Neural cell (in vitro differentiated cells): ENCODE data around the gene CFAP299. TPM values are rescaled to one million over a fixed set of nuclear protein-coding genes. Genes with fewer than 3 reads are reported as not detected.
"Not testable (repeated sequence)": the region's sequence is repeated elsewhere in the genome, so short reads cannot be mapped to it uniquely, and the experiment has no call there.

Experiments
- H2AFZ ChIP-seq: fragments of 200-600, 300-800 bp; sonication (generic), shearing (Covaris generic); 2 replicates; pipeline ENCODE4 v1.6.0; 2014; ENCODE audit warnings: low read depth, mild to moderate bottlenecking, antibody characterized with exemption, low read length, moderate library complexity
- H3F3A ChIP-seq: fragments of 200-600 bp; shearing (Covaris generic); 2 replicates; pipeline ENCODE4 v1.6.1; 2016; ENCODE audit warnings: mild to moderate bottlenecking, moderate library complexity, mixed read lengths, antibody characterized with exemption, low read length; ENCODE audit not compliant: insufficient read depth, poor library complexity, severe bottlenecking
- H3K27ac ChIP-seq: fragments of 200-600, 300-800 bp; sonication (generic), shearing (Covaris generic); 2 replicates; pipeline ENCODE4 v1.5.1; 2014; ENCODE audit warnings: mild to moderate bottlenecking, low read length, moderate library complexity
- H3K27me3 ChIP-seq: fragments of 300-800, 200-600 bp; sonication (generic), shearing (Covaris generic); 2 replicates; pipeline ENCODE4 v1.6.0; 2014; ENCODE audit warnings: mild to moderate bottlenecking, low read depth, low read length, moderate library complexity; ENCODE audit not compliant: insufficient read depth
- H3K36me3 ChIP-seq: fragments of 300-800, 200-600 bp; sonication (generic), shearing (Covaris generic); 2 replicates; pipeline ENCODE4 v1.5.1; 2014; ENCODE audit warnings: mild to moderate bottlenecking, antibody characterized with exemption, low read length, moderate library complexity; ENCODE audit not compliant: insufficient read depth
- H3K4me2 ChIP-seq: fragments of 300-800, 200-600 bp; sonication (generic), shearing (Covaris generic); 2 replicates; pipeline ENCODE4 v1.6.0; 2014; ENCODE audit warnings: mild to moderate bottlenecking, low read length
- H3K4me3 ChIP-seq: fragments of 300-800, 200-600 bp; sonication (generic), shearing (Covaris generic); 2 replicates; pipeline ENCODE4 v1.5.1; 2014; ENCODE audit warnings: mild to moderate bottlenecking, low read length, moderate library complexity
- H3K79me2 ChIP-seq: fragments of 200-600 bp; shearing (Covaris generic); replicated peaks from 2 replicates; pipeline ENCODE4 v1.6.0; 2014; ENCODE audit warnings: mild to moderate bottlenecking, low read length, moderate library complexity; ENCODE audit not compliant: insufficient read depth
- H3K9ac ChIP-seq: fragments of 300-800, 200-600 bp; sonication (generic), shearing (Covaris generic); 2 replicates; pipeline ENCODE4 v1.6.1; 2016; ENCODE audit warnings: mild to moderate bottlenecking, low read length, mixed read lengths
- H3K9me2 ChIP-seq: fragments of 200-600 bp; shearing (Covaris generic); 2 replicates; pipeline ENCODE4 v1.6.1; 2016; ENCODE audit warnings: mild to moderate bottlenecking, low read length, mixed read lengths; ENCODE audit not compliant: insufficient read depth
- H3K9me3 ChIP-seq: fragments of 200-600, 300-800 bp; sonication (generic), shearing (Covaris generic); 2 replicates; pipeline ENCODE4 v1.6.1; 2016; ENCODE audit warnings: mild to moderate bottlenecking, mixed run types, low read length, moderate library complexity, mixed read lengths
- H4K20me1 ChIP-seq: fragments of 200-600 bp; shearing (Covaris generic); 2 replicates; pipeline ENCODE4 v1.6.1; 2016; ENCODE audit warnings: mild to moderate bottlenecking, mixed run types; ENCODE audit not compliant: insufficient read depth
- CTCF ChIP-seq: fragments of 450-650 bp; IDR thresholded peaks from 2 replicates; pipeline ENCODE4 v1.5.1; 2014; ENCODE audit warnings: antibody characterized with exemption, mild to moderate bottlenecking, moderate library complexity; ENCODE audit not compliant: poor library complexity, severe bottlenecking
- EP300 ChIP-seq: fragments of 450-650 bp; conservative IDR thresholded peaks from 2 replicates; pipeline ENCODE4 v1.6.1; 2014; ENCODE audit warnings: antibody characterized with exemption, mild to moderate bottlenecking, moderate library complexity; ENCODE audit not compliant: poor library complexity, severe bottlenecking
- EZH2 ChIP-seq: fragments of 200-600, 300-800 bp; shearing (Covaris generic), sonication (generic); IDR thresholded peaks from 2 replicates; pipeline ENCODE4 v1.6.1; 2014; ENCODE audit warnings: antibody characterized with exemption, low read length, borderline replicate concordance, mild to moderate bottlenecking; ENCODE audit not compliant: insufficient read depth, poor library complexity, severe bottlenecking
- MXI1 ChIP-seq: fragments of 450-650 bp; conservative IDR thresholded peaks from 2 replicates; pipeline ENCODE4 v1.6.1; 2014; ENCODE audit warnings: antibody characterized with exemption, mild to moderate bottlenecking; ENCODE audit not compliant: poor library complexity, severe bottlenecking
- POLR2AphosphoS5 ChIP-seq: IDR thresholded peaks from 2 replicates; pipeline ENCODE4 v1.6.1; 2012
- RAD21 ChIP-seq: fragments of 450-650 bp; conservative IDR thresholded peaks from 2 replicates; pipeline ENCODE4 v1.6.1; 2014; ENCODE audit warnings: antibody characterized with exemption, mild to moderate bottlenecking, moderate library complexity
- REST ChIP-seq: IDR thresholded peaks from 2 replicates; pipeline ENCODE4 v1.6.1; 2012; ENCODE audit warnings: borderline replicate concordance
- SMC3 ChIP-seq: fragments of 450-650 bp; conservative IDR thresholded peaks from 2 replicates; pipeline ENCODE4 v1.6.1; 2014; ENCODE audit warnings: antibody characterized with exemption, mild to moderate bottlenecking, moderate library complexity; ENCODE audit not compliant: poor library complexity
- TAF1 ChIP-seq: IDR thresholded peaks from 2 replicates; pipeline ENCODE4 v1.6.1; 2012; ENCODE audit warnings: low read depth
- polyA minus RNA-seq: library from RNA; depleted of rRNA, polyadenylated mRNA; stranded (reverse); fragments of >200 nt; gene quantifications from 2 replicates; pipeline ENCODE4 v1.2.3, GENCODE V29; 2014
- polyA plus RNA-seq: library from polyadenylated mRNA; depleted of rRNA; stranded (reverse); fragments of >200 nt; gene quantifications from 2 replicates; pipeline ENCODE4 v1.2.3, GENCODE V29; 2014

CFAP299 gene
- 0.90 TPM in 1 of 2 replicates, not detected in the other for polyA plus RNA-seq
- 1.5 and 4.4 TPM in 2 replicates for polyA minus RNA-seq

GRCh38 chr4:80335554-80336358, at the start of gene CFAP299:
Gene CFAP299, plus strand, starts transcription at chr4:80335730.
- Histone ChIP-seq H4K20me1 (no peaks in the 10 kb centered on the region), H3K9me2 (no peaks in the 10 kb centered on the region), H3K27ac (no peak within 1 kb of the TSS), H3K79me2 (no peaks in the 10 kb centered on the region), H2AFZ (peak within 1 kb of the TSS; percentile 16), H3K9ac (peak within 1 kb of the TSS; percentile 27), H3F3A (no peaks in the 10 kb centered on the region), H3K27me3 (peaks cover 21% of the 10 kb centered on the region), H3K4me2 (peak within 1 kb of the TSS; percentile 67), H3K9me3 (no peaks in the 10 kb centered on the region), H3K4me3 (peak within 1 kb of the TSS; percentile 83), H3K36me3 (no peaks in the 10 kb centered on the region)
- TF ChIP-seq EP300 (no peak), MXI1 (peak; percentile 68), CTCF (peak; percentile 71), RAD21 (peak; percentile 67), SMC3 (peak; percentile 79)

GRCh38 chr4:80286451-80286850, 49.1 kb upstream of the CFAP299 start:
- no peaks in the 10 kb centered on the region for H4K20me1 ChIP-seq
- H3K9me3 ChIP-seq: no peaks in the 10 kb centered on the region
- no peak overlapping the region for H3K4me3 ChIP-seq
- no peak overlapping the region for H3K9ac ChIP-seq
- H2AFZ ChIP-seq: no peak overlapping the region
- H3K27ac ChIP-seq: no peak overlapping the region
- H3K9me2 ChIP-seq: no peaks in the 10 kb centered on the region
- H3K36me3 ChIP-seq: no peaks in the 10 kb centered on the region
- TF ChIP-seq REST (no peak), SMC3 (no peak), CTCF (no peak), MXI1 (no peak), EP300 (no peak), POLR2AphosphoS5 (no peak), TAF1 (no peak), EZH2 (no peak), RAD21 (no peak)
- no peaks in the 10 kb centered on the region for H3K79me2 ChIP-seq
- no peaks in the 10 kb centered on the region for H3K27me3 ChIP-seq
- no peaks in the 10 kb centered on the region for H3F3A ChIP-seq
- H3K4me2 ChIP-seq: no peak overlapping the region

- not testable (repeated sequence) for H3F3A ChIP-seq, H3K4me3 ChIP-seq, H2AFZ ChIP-seq, H3K36me3 ChIP-seq, H3K27me3 ChIP-seq, H3K9ac ChIP-seq, H3K9me2 ChIP-seq, H3K9me3 ChIP-seq, H3K27ac ChIP-seq, H3K4me2 ChIP-seq, H3K79me2 ChIP-seq, H4K20me1 ChIP-seq
Measured at GRCh38 chr4:80290665-80291064, 44.9 kb upstream of the CFAP299 start.
